HS-5 (cell line): ENCODE results near the gene ARHGEF38.
"Not testable (repeated sequence)": the region's sequence is repeated elsewhere in the genome, so short reads cannot be mapped to it uniquely, and the experiment has no call there.

Source experiments
- DNase-seq: peaks from one replicate; pipeline ENCODE4 v3.0.0-alpha.2; 2012; ENCODE audit warnings: low read depth

Gene ARHGEF38

DNA sequence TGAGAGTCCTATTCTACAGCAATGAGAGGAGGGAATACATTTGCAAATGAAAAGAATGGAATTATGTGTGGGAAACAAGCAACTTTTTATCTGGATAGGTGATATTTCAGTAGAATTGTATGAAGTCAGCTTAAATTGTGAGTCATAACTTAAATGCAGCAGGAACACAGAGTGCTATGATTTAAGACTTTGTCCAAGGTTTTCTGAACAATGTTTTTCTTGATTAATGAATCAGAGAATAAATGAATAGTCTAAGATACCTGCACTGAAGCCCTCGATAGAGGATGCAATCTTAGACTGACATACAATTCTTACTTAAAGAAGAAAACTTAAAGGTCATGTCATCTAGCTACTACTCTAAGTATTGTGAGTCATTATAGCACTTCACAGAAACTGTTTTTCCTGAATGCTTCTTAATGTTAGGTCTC lies 8.0 kb downstream of the ARHGEF38 start:
- DNase-seq, result no peak

DNA sequence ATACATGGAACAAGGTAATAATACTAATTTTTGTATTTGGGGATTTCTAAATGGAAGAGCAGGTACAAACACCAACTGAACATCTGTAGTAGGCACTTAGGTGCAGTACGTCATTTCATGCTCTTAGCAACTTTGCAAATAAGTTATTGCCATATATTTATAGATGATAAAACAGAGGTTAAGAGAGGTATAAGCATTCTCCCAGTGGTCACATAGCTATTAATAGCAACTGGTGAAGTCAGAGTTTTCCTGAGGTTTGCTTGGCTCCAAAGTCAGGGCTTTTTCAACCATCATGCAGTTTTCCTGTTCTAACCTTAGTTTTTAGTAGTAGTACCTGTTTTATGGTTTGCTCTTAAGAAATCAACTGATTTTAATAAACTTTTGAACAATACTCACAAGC lies 10.9 kb downstream of the ARHGEF38 start:
- no peak for DNase-seq

GRCh38 chr4:105568584-105568983 lies 16.2 kb downstream of the ARHGEF38 start:
- no peak for DNase-seq

DNA sequence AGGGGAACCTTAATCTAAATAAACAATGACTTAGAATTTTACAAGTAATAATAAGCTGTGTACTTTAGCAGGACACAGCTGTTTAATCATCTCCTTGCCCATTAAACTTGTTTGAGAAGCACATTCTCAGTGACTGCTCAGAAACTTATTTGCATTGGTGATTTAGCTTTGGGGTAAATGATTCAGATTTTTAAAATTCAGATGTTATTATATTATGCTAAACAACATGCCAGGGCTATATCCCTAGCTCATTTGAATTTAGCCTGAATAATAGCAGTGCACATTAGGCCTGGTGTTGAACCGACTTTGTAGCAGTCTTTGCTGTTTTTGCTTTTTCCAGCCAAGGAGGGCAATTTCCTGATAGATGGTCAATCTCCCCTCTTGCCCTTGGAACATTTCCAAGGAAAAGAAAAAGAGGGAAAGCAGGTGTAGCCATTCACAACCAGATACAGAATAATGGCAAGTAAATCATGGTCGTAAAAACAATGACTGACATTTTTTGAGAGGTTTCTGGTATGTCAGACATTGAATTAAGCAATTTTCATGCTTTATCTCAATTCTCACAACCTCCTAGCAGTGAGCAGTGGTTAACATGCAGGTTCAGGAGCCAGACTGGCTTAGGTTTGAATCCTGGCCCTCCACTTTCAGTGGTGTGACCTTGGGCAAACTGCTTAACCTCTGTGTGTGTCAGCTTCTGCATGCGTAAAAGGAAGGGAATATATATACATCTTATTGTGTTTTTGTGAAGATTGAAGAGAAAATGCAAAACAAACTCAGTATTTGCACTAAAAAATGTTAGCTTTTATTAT lies 16.8 kb downstream of the ARHGEF38 start:
- DNase-seq, result no peak

DNA sequence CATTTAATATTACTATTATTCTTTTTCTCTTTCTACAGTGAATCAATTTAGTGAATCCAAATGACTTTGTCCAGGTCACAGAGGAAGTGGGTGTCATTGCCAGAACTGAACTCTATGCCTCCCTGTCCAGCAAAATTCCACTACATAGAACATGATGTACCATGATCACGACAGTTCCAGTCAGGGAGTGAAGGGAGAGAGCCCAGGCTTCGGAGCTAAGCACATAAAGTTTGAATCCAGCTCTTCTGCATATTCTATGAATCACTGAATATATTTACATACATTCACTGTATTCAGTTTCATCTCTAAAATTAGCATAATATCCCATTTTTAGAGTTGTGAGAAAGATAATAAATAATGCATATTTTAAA lies 17.4 kb downstream of the ARHGEF38 start:
- DNase-seq, result no peak

DNA sequence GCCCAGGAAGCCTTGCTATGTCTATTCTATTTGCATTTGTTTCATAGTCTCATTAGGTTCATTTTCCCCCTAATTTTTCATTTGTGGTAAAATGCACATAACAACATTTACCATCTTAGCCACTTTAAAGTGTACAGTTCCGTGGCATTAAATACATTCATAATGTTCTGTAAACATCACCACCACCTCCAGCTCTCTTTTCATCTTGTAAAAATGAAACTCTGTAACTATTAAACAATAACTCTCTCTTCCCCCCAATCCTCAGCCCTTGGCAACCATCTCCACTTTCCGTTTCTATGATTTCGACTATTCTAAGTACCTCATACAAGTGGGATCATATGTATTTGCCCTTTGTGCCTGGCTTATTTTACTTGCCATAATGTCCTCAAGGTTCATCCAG lies 19.9 kb downstream of the ARHGEF38 start:
- DNase-seq, result no peak

- no peak for DNase-seq
Measured at GRCh38 chr4:105586638-105587328, 34.4 kb downstream of the ARHGEF38 start.

GRCh38 chr4:105587841-105588240 lies 35.4 kb downstream of the ARHGEF38 start:
- DNase-seq, result no peak

- no peak for DNase-seq
Measured at GRCh38 chr4:105588252-105588651, 35.8 kb downstream of the ARHGEF38 start.

DNA sequence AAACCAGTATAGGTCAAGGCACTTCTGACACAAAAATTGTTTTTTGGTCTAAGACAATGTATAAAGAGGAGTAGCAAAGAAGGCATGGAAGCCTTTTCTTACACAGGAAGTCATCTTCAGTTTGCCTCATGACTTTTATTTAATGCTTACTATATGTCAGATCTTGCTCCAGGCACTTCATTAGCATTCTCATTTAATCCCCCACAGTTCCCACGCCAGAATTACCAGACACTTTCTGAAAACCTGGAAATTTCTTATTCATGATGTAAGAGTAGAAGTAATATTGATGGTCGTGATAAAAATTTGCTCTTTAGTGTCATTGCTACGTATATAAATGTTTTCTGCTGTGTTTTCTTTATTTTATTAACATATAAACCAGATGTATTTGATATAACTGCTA lies 39.2 kb downstream of the ARHGEF38 start:
- no peak for DNase-seq

- no peak for DNase-seq
Measured at GRCh38 chr4:105594099-105595010, 41.9 kb downstream of the ARHGEF38 start.

GRCh38 chr4:105596684-105597083 lies 44.3 kb downstream of the ARHGEF38 start:
- no peak for DNase-seq

DNA sequence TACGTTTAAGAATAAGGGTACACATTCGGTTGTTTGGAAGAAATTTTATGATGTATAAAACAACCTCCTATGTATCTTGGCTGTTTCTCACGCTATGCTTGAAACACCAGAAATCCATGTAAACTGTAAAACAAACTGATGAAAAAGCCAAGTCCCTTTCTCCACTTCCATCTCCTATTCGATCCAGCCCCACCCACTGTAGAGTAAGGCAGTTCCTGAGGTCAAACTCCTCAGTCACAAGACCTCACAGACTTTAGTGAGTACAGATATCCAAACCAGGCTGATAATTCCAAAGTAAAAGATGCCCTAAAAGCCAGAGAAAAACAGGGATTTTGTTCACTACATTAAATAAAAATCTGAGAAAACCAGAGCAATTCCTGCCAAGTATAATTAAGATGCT lies 45.6 kb downstream of the ARHGEF38 start:
- DNase-seq, result no peak

- no peak for DNase-seq
Measured at GRCh38 chr4:105598787-105599186, 46.4 kb downstream of the ARHGEF38 start.

DNA sequence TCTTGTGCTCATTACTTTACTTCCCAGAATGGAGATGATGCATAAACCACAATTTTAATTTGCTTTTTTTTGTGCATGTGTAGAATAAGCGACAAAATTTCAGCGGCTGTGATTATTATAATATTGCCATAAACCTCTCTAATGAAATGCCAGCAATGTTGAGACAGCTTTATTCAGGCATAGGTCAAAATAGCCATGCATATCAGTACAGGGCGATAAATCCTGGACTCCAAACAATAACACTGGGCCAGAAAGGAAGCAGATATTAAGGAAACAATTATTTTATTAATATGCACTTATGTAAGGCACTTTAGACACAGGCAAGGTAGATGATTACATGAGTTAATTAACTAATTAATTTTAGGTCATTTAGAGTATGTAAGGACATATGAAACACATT lies 47.1 kb downstream of the ARHGEF38 start:
- no peak for DNase-seq

GRCh38 chr4:105599932-105600655 lies 47.7 kb downstream of the ARHGEF38 start:
- DNase-seq, result no peak

DNA sequence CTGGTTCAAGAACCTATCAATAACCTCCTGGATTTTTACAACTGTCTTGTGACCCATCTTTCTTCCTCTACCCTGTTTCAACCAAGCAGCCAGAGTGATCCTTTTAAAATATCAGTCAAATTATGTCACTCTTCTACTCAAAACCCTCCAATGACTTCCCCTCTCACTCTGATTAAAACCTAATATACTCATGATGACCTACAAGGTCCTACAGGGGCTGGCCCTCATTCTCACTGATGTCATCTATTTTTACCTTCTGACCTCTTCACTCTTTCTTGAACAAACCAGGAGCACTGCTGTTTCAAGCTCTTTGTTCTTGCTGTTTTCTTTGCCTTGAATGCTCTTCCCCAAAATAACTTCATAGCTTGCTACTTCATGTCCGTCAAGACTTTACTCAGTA lies 48.5 kb downstream of the ARHGEF38 start:
- DNase-seq, result no peak

GRCh38 chr4:105601406-105601805 lies 49.0 kb downstream of the ARHGEF38 start:
- no peak for DNase-seq

DNA sequence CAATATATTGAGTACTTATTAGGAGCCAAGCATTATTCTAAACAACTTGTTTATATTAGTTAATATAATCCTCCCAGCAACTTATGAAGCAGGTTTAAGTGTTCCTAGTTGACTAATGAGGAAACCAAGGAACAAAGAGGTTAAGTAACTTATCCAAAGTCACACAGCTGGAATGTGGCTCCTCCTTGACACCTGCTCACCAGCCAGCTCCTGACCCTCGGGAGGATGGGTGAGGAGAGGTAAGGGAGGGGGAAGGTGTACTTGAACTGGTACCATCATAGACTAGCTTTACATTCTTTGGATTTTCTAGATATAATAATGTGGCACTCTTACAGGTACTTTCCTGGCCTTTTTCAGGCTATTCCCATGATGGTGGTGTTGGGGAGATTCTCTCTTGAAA lies 50.7 kb downstream of the ARHGEF38 start:
- no peak for DNase-seq

- peak; percentile 30 for DNase-seq
Measured at GRCh38 chr4:105605493-105605892, 53.1 kb downstream of the ARHGEF38 start.

- no peak for DNase-seq
Measured at GRCh38 chr4:105607876-105608275, 55.5 kb downstream of the ARHGEF38 start.

- not testable (repeated sequence) for DNase-seq
Measured at GRCh38 chr4:105609819-105610218, 57.4 kb downstream of the ARHGEF38 start.
